Cardiac fibroblast (primary cell): ENCODE results near the gene WLS.
"Not testable (repeated sequence)": the region's sequence is repeated elsewhere in the genome, so short reads cannot be mapped to it uniquely, and the experiment has no call there.

ENCODE experiments used
- DNase-seq, 2 donors: peaks; one replicate each; pipeline versions ENCODE4 v3.0.0 to v3.0.0-alpha.2; 2010; ENCODE audit warnings: low read depth in 2 of 2
- H3K4me3 ChIP-seq, 2 donors: replicated peaks in 1 of 2; 1 replicate in 1 of 2; 2 replicates in 1 of 2; pipeline ENCODE4 v1.5.1; 2011; ENCODE audit warnings: low read depth in 2 of 2, low read length in 2 of 2, mild to moderate bottlenecking in 2 of 2, moderate library complexity in 1 of 2
- CTCF ChIP-seq: IDR thresholded peaks from one replicate; pipeline ENCODE4 v1.5.1; 2011; ENCODE audit warnings: low read depth, mild to moderate bottlenecking, low read length, inconsistent platforms

Gene WLS

GRCh38 chr1:68271596-68271995 lies 39.3 kb upstream of the WLS start:
- no peak for TF ChIP-seq CTCF
- no peak for DNase-seq
- no peak overlapping the region for H3K4me3 ChIP-seq

- DNase-seq = peak in 1 of 2 donors; percentile 59
- no peak overlapping the region for H3K4me3 ChIP-seq
- TF ChIP-seq CTCF = no peak
Measured at GRCh38 chr1:68270951-68271350, 38.6 kb upstream of the WLS start.

GRCh38 chr1:68269637-68270430 lies 37.5 kb upstream of the WLS start:
- peak in 1 of 2 donors; percentile 73 for DNase-seq
- H3K4me3 ChIP-seq = no peak overlapping the region
- TF ChIP-seq CTCF = no peak

GRCh38 chr1:68268896-68269483 lies 36.7 kb upstream of the WLS start:
- TF ChIP-seq CTCF = no peak
- peak in 1 of 2 donors; percentile 10 for DNase-seq
- H3K4me3 ChIP-seq = no peak overlapping the region

GRCh38 chr1:68256824-68257223 lies 24.5 kb upstream of the WLS start:
- not testable (repeated sequence) for H3K4me3 ChIP-seq, DNase-seq

GRCh38 chr1:68255301-68255700 lies 23.0 kb upstream of the WLS start:
- no peak for TF ChIP-seq CTCF
- no peak overlapping the region for H3K4me3 ChIP-seq
- DNase-seq = peak; percentile 17 to 79

GRCh38 chr1:68254667-68255226 lies 22.4 kb upstream of the WLS start:
- DNase-seq = no peak
- no peak for TF ChIP-seq CTCF
- no peak overlapping the region for H3K4me3 ChIP-seq
